HepG2 (cell line): ENCODE data around the gene PSMC3IP. TPM values are rescaled to one million over a fixed set of nuclear protein-coding genes. Genes with fewer than 3 reads are reported as not detected.
A peak's percentile ranks its signal among the peaks of the same experiment; 100 is the strongest.

Experiments
- AHR ChIP-seq: IDR thresholded peaks from 2 replicates; pipeline ENCODE4 v1.6.1; 2018; ENCODE audit warnings: missing genetic modification reagents, missing compliant biosample characterization
- BRF2 ChIP-seq: sonication (generic); formaldehyde crosslinking; IDR thresholded peaks from 2 replicates; pipeline ENCODE4 v1.8.1; 2022; ENCODE audit warnings: mild to moderate bottlenecking, missing genetic modification reagents
- DMAP1 ChIP-seq: IDR thresholded peaks from 2 replicates; pipeline ENCODE4 v1.6.1; 2016
- GTF2F1 ChIP-seq: fragments of 150-350 bp; IDR thresholded peaks from 2 replicates; pipeline ENCODE4 v1.6.1; 2014; ENCODE audit warnings: low read length
- KLF6 ChIP-seq: IDR thresholded peaks from 2 replicates; pipeline ENCODE4 v1.8.0; 2016; ENCODE audit warnings: missing biosample characterization, missing genetic modification reagents
- MBD4 ChIP-seq: IDR thresholded peaks from 2 replicates; pipeline ENCODE4 v1.6.1; 2012; ENCODE audit warnings: low read length, inconsistent platforms, borderline replicate concordance
- MIER2 ChIP-seq: IDR thresholded peaks from 2 replicates; pipeline ENCODE4 v1.6.1; 2016; ENCODE audit warnings: missing biosample characterization, missing genetic modification reagents
- NAIF1 ChIP-seq: sonication (generic); formaldehyde crosslinking; IDR thresholded peaks from 2 replicates; pipeline ENCODE4 v1.5.0; 2020; ENCODE audit warnings: mild to moderate bottlenecking, missing genetic modification reagents, borderline replicate concordance
- NR2F6 ChIP-seq, 2 experiments: IDR thresholded peaks; 2 replicates each; pipeline ENCODE4 v1.6.1; 2016; ENCODE audit warnings: antibody characterized with exemption in 1 of 2, mild to moderate bottlenecking in 1 of 2
- NRL ChIP-seq: sonication (generic); formaldehyde crosslinking; IDR thresholded peaks from 2 replicates; pipeline ENCODE4 v1.5.0; 2020; ENCODE audit warnings: missing genetic modification reagents, mild to moderate bottlenecking, moderate library complexity, borderline replicate concordance
- SIN3B ChIP-seq: fragments of 150-350 bp; IDR thresholded peaks from 2 replicates; pipeline ENCODE4 v1.6.1; 2014; ENCODE audit warnings: low read length
- TCF7 ChIP-seq: sonication (generic); IDR thresholded peaks from 2 replicates; pipeline ENCODE4 v1.6.1; 2016; ENCODE audit warnings: antibody characterized with exemption, low read depth
- TFAP4 ChIP-seq: sonication (generic); IDR thresholded peaks from 2 replicates; pipeline ENCODE4 v1.6.1; 2016; ENCODE audit warnings: low read depth, borderline replicate concordance
- THAP11 ChIP-seq: IDR thresholded peaks from 2 replicates; pipeline ENCODE4 v1.6.1; 2016; ENCODE audit warnings: missing biosample characterization, missing genetic modification reagents
- THYN1 ChIP-seq: sonication (generic); formaldehyde crosslinking; IDR thresholded peaks from 2 replicates; pipeline ENCODE4 v1.8.1; 2023; ENCODE audit warnings: low read depth, mild to moderate bottlenecking, moderate library complexity, missing genetic modification reagents, borderline replicate concordance
- ZNF101 ChIP-seq: sonication (generic); formaldehyde crosslinking; IDR thresholded peaks from 2 replicates; pipeline ENCODE4 v1.4.0; 2020; ENCODE audit warnings: mild to moderate bottlenecking, low read depth, missing genetic modification reagents, borderline replicate concordance
- ZNF292 ChIP-seq: sonication (generic); formaldehyde crosslinking; IDR thresholded peaks from 2 replicates; pipeline ENCODE4 v1.8.1; 2022; ENCODE audit warnings: mild to moderate bottlenecking, low read depth, missing genetic modification reagents, borderline replicate concordance
- ZNF609 ChIP-seq: sonication (generic); formaldehyde crosslinking; IDR thresholded peaks from 2 replicates; pipeline ENCODE4 v1.4.0; 2020; ENCODE audit warnings: mild to moderate bottlenecking, missing genetic modification reagents, borderline replicate concordance
- ZNF614 ChIP-seq: IDR thresholded peaks from 2 replicates; pipeline ENCODE4 v1.6.1; 2018; ENCODE audit warnings: missing biosample characterization, missing genetic modification reagents, inconsistent platforms, borderline replicate concordance
- ZNF615 ChIP-seq: sonication (generic); formaldehyde crosslinking; IDR thresholded peaks from 2 replicates; pipeline ENCODE4 v1.5.0; 2020; ENCODE audit warnings: mild to moderate bottlenecking, missing genetic modification reagents, borderline replicate concordance
- ZNF737 ChIP-seq: sonication (generic); formaldehyde crosslinking; IDR thresholded peaks from 2 replicates; pipeline ENCODE4 v1.5.0; 2020; ENCODE audit warnings: missing genetic modification reagents, mild to moderate bottlenecking, borderline replicate concordance
- ZNF768 ChIP-seq: sonication (generic); formaldehyde crosslinking; IDR thresholded peaks from 2 replicates; pipeline ENCODE4 v1.4.0; 2020; ENCODE audit warnings: missing genetic modification reagents
- ZNF878 ChIP-seq: sonication (generic); formaldehyde crosslinking; IDR thresholded peaks from 2 replicates; pipeline ENCODE4 v1.8.1; 2023; ENCODE audit warnings: mild to moderate bottlenecking, missing genetic modification reagents, moderate library complexity
- polyA plus RNA-seq, 8 experiments: library from polyadenylated mRNA; depleted of rRNA in 3 of 8; stranded (reverse) in 7 of 8; unstranded in 1 of 8; fragments of >200 nt; fragmentation: Illumina TruSeq in 4 of 8; extraction: Trizol in 4 of 8; gene quantifications; 2 replicates each; pipeline versions ENCODE4 v1.2.1 to v1.2.3, GENCODE V29; 2011 to 2016; ENCODE audit warnings: low read depth in 4 of 8, missing spikeins in 1 of 8, mixed read lengths in 1 of 8; ENCODE audit not compliant: insufficient read depth in 1 of 8
- total RNA-seq, 5 experiments: library from RNA; depleted of rRNA; stranded (reverse); fragments of >200 nt; fragmentation: Illumina TruSeq; extraction: Trizol; gene quantifications; 2 replicates each; pipeline ENCODE4 v1.2.3, GENCODE V29; 2016; ENCODE audit warnings: low read depth in 1 of 5

The PSMC3IP gene
- total and polyA plus RNA-seq, 2 of the 13 experiments (the other 11 are each of a cell fraction or from before 2014, with no cell fraction given): 6.5 to 22.4 TPM

GRCh38 chr17:42554250-42555121 is 23.0 kb downstream of the PSMC3IP start (continued):
- TF ChIP-seq ZNF609 (CRISPR knock-in tag) (peak; percentile 78), NR2F6 (IDR thresholded peaks at IDR 0.05) (no peak), NR2F6 (CRISPR knock-in tag; IDR thresholded peaks at IDR 0.05) (peak; percentile 79), ZNF768 (CRISPR knock-in tag) (peak; percentile 8), MIER2 (CRISPR knock-in tag) (peak; percentile 44; the same call in 1 of the 2 replicates), SIN3B (no peak), BRF2 (CRISPR knock-in tag) (no peak), NAIF1 (CRISPR knock-in tag) (peak; percentile 98), GTF2F1 (no peak), KLF6 (CRISPR knock-in tag) (peak; percentile 77; the same call in 1 of the 2 replicates), TCF7 (no peak), THAP11 (peak; percentile 93), ZNF292 (CRISPR knock-in tag) (peak; percentile 39; the same call in 1 of the 2 replicates), TFAP4 (peak; percentile 58; the same call in 1 of the 2 replicates), ZNF737 (no peak), MBD4 (no peak), ZNF614 (CRISPR knock-in tag) (peak; percentile 93; the same call in 1 of the 2 replicates), NRL (CRISPR knock-in tag) (peak; percentile 60; the same call in 1 of the 2 replicates), THYN1 (no peak), ZNF878 (CRISPR knock-in tag) (no peak; the same call in none of the 2 replicates), AHR (CRISPR knock-in tag) (peak; percentile 87; the same call in 1 of the 2 replicates), ZNF101 (CRISPR knock-in tag) (0 out of 2 replicates have a peak, but pooled peaks have one; percentile 67), ZNF615 (CRISPR knock-in tag) (no peak), DMAP1 (CRISPR knock-in tag) (peak; percentile 92)
